Measurements from ENCODE around the gene HELZ.
"Not testable (repeated sequence)": the region's sequence is repeated elsewhere in the genome, so short reads cannot be mapped to it uniquely, and the experiment has no call there.

Gene HELZ

GRCh38 chr17:67198131-67198530 is 46.9 kb downstream of the HELZ start:
- in situ Hi-C loops (cut with MboI; ENCODE audit: low sequenced_read_pairs) = no loop called here

- in situ Hi-C loops (cut with MboI; ENCODE audit: low sequenced_read_pairs) = not testable (repeated sequence)
These were observed 48.0 kb downstream of the HELZ start for GRCh38 chr17:67197023-67197422.

DNA sequence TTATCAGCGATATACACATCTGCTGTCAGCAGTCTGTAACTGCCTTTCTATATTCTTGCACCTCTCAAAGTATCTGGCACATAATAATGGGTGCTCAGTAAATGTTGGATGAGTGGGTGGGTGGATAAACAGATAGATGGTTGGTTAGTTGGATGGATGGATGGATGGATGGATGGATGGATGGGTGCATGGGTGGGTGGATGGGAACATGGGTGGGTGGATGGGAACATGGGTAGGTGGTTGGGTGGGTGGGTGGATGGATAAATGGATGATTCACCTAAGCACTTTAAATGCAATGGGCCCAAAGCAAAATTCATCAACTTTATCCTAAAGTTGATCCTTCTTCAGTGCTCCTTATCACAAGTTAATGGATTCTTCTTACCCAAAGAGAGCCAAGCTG is 48.6 kb downstream of the HELZ start:
- in situ Hi-C loops (cut with MboI; ENCODE audit: low sequenced_read_pairs) = no loop called here

DNA sequence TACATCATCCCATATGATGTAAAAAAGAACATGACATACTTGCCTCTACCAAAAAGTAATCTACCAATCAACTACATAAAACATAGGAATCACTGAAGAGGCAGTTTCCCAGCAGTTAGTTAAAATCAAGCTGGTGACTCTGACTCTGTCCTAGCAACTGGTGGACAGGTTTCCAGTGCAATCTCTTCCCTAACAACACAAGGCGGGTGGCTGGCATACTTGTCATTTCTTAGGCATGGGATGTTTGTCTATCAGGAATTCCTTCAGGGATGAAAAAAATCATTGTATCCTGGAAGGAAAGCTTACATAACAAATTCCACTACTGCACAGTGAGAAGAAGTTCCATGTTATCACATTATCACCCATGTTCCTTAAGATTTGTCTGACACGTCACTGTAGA is 50.9 kb downstream of the HELZ start:
- in situ Hi-C loops (cut with MboI; ENCODE audit: low sequenced_read_pairs) = no loop called here

DNA sequence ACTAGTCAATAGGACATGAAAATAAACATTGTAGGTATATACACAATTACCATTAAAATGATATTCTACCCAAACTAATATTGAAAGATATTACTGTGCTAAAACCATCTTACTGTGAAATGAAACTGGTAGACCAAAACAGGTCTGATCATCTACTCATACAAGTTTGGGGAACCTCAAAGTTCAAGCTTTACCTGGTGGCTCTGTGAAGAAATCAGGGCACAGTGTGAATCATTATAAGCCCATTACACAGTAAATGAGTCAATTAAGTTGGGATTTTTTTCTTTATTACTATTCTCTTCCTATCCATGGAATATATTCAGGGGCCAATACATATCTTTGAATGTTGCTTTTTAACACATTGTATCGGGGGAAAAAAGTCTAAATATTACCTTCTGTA is 57.1 kb downstream of the HELZ start:
- in situ Hi-C loops (cut with MboI; ENCODE audit: low sequenced_read_pairs) = no loop called here

GRCh38 chr17:67186782-67187181 is 58.2 kb downstream of the HELZ start:
- in situ Hi-C loops (cut with MboI; ENCODE audit: low sequenced_read_pairs) = no loop called here

- in situ Hi-C loops (cut with MboI; ENCODE audit: low sequenced_read_pairs) = no loop called here
These were observed 61.5 kb downstream of the HELZ start for GRCh38 chr17:67183531-67183930.

GRCh38 chr17:67181825-67182224 is 63.2 kb downstream of the HELZ start:
- in situ Hi-C loops (cut with MboI; ENCODE audit: low sequenced_read_pairs) = no loop called here

GRCh38 chr17:67180275-67180674 is 64.7 kb downstream of the HELZ start:
- in situ Hi-C loops (cut with MboI; ENCODE audit: low sequenced_read_pairs) = no loop called here

- in situ Hi-C loops (cut with MboI; ENCODE audit: low sequenced_read_pairs) = no loop called here
These were observed 66.4 kb downstream of the HELZ start for GRCh38 chr17:67178555-67178954.

DNA sequence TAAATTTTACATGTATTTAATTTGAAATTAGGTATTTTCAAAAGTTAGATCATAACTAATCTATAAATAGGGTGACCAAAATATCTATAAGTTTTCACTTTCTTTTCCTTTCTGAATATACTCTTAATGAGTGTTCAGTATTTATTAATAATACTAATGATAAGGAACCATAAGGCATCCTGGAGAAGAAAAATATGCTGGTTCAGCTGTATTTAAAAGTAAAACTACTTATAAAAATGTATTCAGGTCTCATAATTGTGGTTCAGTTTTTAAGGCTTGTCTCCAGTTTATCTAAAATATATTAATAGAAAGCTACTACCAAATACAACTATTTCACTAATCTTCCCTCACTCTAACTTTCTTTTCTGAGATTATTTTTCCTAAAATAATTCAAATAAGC is 67.3 kb downstream of the HELZ start:
- in situ Hi-C loops (cut with MboI; ENCODE audit: low sequenced_read_pairs) = no loop called here

- in situ Hi-C loops (cut with MboI; ENCODE audit: low sequenced_read_pairs) = no loop called here
These were observed 70.8 kb downstream of the HELZ start for GRCh38 chr17:67174190-67174589.

GRCh38 chr17:67171560-67171959 is 73.4 kb downstream of the HELZ start:
- in situ Hi-C loops (cut with MboI; ENCODE audit: low sequenced_read_pairs) = no loop called here

- in situ Hi-C loops (cut with MboI; ENCODE audit: low sequenced_read_pairs) = no loop called here
These were observed 76.5 kb downstream of the HELZ start for GRCh38 chr17:67168496-67168895.

- in situ Hi-C loops (cut with MboI; ENCODE audit: low sequenced_read_pairs) = no loop called here
These were observed 79.8 kb downstream of the HELZ start for GRCh38 chr17:67165201-67165600.

- in situ Hi-C loops (cut with MboI; ENCODE audit: low sequenced_read_pairs) = no loop called here
These were observed 80.7 kb downstream of the HELZ start for GRCh38 chr17:67164302-67164701.

DNA sequence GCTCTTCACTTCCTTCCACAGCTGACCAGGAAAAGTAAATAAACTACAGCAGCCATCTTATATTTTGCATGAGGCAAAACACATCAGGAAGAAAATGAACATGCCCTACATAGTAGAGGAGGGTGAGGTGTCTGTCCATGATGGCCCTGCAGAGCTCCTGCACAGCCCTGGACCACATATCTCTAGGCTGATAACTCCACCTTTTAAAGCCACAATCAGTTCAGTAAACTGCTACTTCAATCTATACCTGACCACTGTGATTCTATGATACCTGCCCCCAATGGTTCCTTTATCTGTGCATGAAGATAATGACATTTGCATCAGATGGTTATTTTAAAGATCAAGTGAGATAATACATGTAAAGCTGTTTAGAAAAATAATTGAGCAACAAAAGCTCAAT is 82.2 kb downstream of the HELZ start:
- in situ Hi-C loops (cut with MboI; ENCODE audit: low sequenced_read_pairs) = no loop called here

DNA sequence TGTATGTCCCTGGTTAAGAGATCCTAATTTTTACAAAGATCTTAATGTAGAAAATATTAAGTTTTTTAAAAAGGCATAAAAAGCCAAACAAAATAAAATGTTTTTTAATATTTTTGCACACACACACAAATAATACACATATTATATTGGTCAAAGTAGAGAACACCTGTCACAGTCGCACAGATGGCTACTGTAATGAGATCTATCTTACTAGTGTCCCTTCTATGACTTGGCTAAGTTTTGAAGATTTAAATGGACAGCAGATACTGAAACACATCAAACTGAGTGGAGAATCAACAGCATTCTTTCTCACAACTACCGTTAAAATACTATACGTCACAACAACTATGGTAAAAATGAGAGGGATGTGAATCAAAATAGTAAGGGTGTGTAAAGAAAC is 83.4 kb downstream of the HELZ start:
- in situ Hi-C loops (cut with MboI; ENCODE audit: low sequenced_read_pairs) = no loop called here

GRCh38 chr17:67160791-67161190 is 84.2 kb downstream of the HELZ start:
- in situ Hi-C loops (cut with MboI; ENCODE audit: low sequenced_read_pairs) = no loop called here

DNA sequence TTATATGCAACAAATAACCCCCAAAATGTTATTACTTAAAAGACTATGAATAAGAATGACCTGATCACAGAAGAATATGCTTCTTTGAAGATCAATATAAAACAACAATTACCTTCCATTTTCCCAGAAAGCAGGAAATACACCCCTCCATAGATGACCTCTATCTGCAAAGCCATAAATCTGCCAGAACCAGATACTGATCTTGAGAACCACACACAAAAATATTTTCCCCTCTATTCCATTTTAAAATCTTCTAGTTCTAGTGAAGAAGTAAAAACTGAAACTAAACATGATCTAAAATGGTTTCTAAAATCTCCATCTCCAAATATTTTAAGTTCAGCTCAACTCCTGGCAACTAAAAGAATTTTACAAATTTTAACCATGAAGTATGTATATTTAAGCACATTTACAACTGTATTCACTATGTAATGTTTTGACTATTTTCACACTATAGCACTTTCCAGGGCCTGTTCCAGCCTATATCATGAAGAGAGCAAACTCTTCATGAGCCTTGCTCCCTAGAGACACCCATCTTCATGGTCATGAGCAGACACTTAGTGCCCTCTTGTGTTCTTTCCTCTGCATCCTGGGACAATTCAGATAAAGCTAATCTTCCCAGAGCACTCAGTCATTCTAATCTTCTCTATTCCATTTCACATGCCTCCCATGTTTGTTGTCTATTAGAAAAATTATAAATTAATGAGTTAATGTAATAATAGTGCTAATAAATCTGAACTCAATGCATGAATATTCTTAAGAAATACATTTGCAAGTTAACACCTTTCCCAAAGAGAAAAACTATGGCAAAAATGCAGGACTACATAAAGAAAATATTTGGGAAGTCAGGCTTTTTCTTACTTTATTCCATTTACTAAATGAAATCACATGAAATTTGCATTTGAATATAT is 87.0 kb downstream of the HELZ start:
- in situ Hi-C loops (cut with MboI; ENCODE audit: low sequenced_read_pairs) = no loop called here

GRCh38 chr17:67156269-67157199 is 88.5 kb downstream of the HELZ start:
- in situ Hi-C loops (cut with MboI; ENCODE audit: low sequenced_read_pairs) = no loop called here

- in situ Hi-C loops (cut with MboI; ENCODE audit: low sequenced_read_pairs) = no loop called here
These were observed 92.2 kb downstream of the HELZ start for GRCh38 chr17:67152824-67153223.
